WERI-Rb-1 (cell line): ENCODE results near the gene CPNE5.

Experiments used
- DNase-seq: peaks from one replicate; pipeline ENCODE4 v3.0.0-alpha.2; 2020
- H3K27ac ChIP-seq: fragments of 250-450 bp; sonication (Bioruptor Pico); 2 replicates; pipeline ENCODE4 v1.5.1; 2020; ENCODE audit warnings: mild to moderate bottlenecking, moderate library complexity
- H3K27me3 ChIP-seq: fragments of 250-450 bp; sonication (Bioruptor Pico); 2 replicates; pipeline ENCODE4 v1.5.1; 2021; ENCODE audit warnings: mild to moderate bottlenecking, low read depth, moderate library complexity; ENCODE audit not compliant: insufficient read depth, severe bottlenecking
- H3K36me3 ChIP-seq: fragments of 250-450 bp; sonication (Bioruptor Pico); 2 replicates; pipeline ENCODE4 v1.5.1; 2020; ENCODE audit warnings: mild to moderate bottlenecking, moderate library complexity
- H3K4me3 ChIP-seq: 2 replicates; pipeline ENCODE4 v1.5.1; 2011; ENCODE audit warnings: low read depth, mild to moderate bottlenecking, control low read depth, low read length
- H3K9me3 ChIP-seq: fragments of 250-450 bp; sonication (Bioruptor Pico); 2 replicates; pipeline ENCODE4 v1.5.1; 2021; ENCODE audit warnings: mild to moderate bottlenecking, moderate library complexity; ENCODE audit not compliant: severe bottlenecking
- TF ChIP-seq, protein P1 (sequence below): IDR thresholded peaks from 2 replicates; pipeline ENCODE4 v1.5.1; 2011; ENCODE audit warnings: low read depth, mild to moderate bottlenecking, control low read depth, inconsistent platforms, low read length

Gene CPNE5

DNA sequence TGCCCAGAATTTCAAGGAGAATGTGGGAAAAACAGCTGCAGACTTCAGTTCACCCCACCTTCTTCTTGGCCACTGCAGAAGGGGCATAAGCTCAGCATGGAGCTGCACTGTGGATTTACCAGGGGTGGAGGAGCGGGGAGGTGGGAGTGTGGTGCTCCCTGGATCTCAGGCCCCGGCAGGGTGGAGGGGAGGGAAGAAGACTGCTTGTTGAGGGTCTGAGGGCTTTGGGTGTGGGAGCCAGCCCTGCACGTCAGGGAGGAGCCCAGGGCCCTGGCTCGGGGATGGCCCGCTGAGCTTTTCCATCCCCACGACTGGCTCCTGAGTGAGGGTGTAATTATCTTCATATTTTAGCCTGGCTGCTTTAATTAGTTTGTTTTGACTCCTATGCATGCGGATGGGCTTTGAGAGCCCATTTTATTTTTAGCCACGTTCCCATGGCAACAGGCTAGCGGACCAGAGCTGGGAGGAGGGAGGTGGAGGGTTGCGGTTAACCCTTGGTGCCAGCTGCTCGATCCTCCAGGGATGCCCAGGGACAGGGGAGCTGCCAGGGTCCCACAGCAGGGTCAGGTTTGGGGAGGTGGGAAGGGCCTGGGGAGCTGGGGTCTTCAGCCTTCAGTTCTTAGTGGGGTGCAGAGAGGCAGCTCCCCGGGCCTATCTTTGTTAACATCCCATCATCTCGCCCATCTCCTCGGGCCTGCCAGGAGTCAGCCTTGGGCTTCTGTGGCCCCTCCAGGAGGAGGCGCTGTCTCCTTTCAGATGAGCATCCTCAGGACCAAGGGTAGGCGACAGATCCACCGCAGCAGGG lies 73.4 kb downstream of the CPNE5 start:
- H3K9me3 ChIP-seq = no peaks in the 10 kb centered on the region
- no peaks in the 10 kb centered on the region for H3K36me3 ChIP-seq
- TF ChIP-seq, protein P1, sequence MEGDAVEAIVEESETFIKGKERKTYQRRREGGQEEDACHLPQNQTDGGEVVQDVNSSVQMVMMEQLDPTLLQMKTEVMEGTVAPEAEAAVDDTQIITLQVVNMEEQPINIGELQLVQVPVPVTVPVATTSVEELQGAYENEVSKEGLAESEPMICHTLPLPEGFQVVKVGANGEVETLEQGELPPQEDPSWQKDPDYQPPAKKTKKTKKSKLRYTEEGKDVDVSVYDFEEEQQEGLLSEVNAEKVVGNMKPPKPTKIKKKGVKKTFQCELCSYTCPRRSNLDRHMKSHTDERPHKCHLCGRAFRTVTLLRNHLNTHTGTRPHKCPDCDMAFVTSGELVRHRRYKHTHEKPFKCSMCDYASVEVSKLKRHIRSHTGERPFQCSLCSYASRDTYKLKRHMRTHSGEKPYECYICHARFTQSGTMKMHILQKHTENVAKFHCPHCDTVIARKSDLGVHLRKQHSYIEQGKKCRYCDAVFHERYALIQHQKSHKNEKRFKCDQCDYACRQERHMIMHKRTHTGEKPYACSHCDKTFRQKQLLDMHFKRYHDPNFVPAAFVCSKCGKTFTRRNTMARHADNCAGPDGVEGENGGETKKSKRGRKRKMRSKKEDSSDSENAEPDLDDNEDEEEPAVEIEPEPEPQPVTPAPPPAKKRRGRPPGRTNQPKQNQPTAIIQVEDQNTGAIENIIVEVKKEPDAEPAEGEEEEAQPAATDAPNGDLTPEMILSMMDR = peak; percentile 99
- DNase-seq = peak; percentile 95
- no peaks in the 10 kb centered on the region for H3K27me3 ChIP-seq
- H3K4me3 ChIP-seq = no peak overlapping the region
- H3K27ac ChIP-seq = no peak overlapping the region

DNA sequence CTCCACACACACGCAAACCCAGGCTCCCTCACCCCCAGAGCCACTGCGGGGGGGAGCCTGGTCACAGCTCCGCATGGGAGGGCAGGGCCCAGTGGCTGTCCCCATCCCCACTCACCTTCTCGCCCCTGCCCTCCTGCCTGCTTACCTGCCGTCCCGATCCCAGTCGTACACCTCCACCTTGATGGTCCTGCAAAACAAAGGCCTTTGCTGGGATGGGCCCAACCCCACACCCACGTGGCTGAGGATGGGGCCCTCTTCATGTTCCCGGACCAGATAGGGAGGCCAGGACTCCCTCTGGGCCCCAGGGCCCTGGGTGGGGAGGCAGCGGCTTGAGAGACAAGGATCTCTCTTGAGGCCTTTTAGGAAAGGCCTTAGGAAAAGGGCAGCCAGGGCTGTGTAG lies 74.1 kb downstream of the CPNE5 start:
- Histone ChIP-seq H3K9me3 (no peaks in the 10 kb centered on the region), H3K4me3 (no peak overlapping the region), H3K36me3 (no peaks in the 10 kb centered on the region), H3K27ac (no peak overlapping the region), H3K27me3 (no peaks in the 10 kb centered on the region)
- TF ChIP-seq, protein P1 = no peak
- no peak for DNase-seq

DNA sequence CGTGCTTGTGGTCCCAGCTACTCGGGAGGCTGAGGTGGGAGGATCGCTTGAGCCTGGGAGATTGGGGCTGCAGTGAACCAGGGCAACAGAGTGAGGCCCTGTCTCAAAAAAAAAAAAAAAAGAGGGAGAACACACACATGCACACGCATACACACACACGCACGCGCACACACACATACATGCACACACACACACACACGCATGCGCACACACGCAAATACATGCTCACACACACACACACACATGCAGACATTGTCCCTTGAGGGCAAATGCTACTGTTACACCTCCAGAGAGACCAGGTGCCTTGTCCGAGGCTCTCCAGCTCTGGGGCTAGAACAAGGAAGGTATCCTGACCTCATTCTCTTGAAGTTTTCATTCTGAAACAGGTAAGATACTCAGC lies 77.1 kb downstream of the CPNE5 start:
- H3K36me3 ChIP-seq = no peaks in the 10 kb centered on the region
- H3K9me3 ChIP-seq = no peaks in the 10 kb centered on the region
- no peak overlapping the region for H3K4me3 ChIP-seq
- no peak overlapping the region for H3K27ac ChIP-seq
- no peaks in the 10 kb centered on the region for H3K27me3 ChIP-seq
- TF ChIP-seq, protein P1 = no peak
- DNase-seq = no peak

DNA sequence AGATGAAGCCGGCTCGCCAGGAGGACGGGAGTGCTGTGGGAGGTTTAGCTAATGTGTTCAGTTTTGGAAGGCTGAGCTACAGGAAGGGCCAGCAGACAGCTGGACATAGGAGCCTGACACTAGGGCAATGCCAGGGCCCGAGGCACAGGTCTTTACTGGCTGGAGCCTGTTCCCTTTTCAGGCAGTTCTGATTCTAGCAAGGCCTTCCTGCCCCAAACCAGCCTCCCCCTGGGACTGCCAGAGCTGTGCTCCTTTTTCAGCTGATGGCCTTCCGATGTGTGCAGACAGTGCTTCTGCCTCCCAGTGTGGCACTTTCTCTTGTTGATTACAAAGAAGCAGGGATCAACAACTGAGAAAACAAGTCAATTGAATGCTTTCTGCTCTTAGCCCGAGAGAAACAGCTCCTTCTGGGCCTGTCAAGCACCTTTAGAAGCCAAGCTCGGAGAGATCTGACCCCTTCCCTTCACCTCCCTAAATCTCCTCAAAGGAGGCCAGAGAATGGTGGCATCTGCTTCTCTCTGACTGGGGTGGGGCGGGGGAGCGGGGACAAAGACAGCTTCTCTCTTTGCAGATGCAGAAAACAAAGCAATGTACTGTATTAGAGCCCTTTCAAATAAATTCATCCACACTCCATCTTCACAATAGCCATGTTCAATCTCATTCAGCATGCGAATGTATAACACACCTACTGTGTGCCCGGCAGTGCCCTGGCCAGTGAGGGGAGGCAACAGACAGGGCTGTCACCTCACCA lies 78.4 kb downstream of the CPNE5 start:
- DNase-seq = no peak
- H3K27ac ChIP-seq = no peak overlapping the region
- H3K4me3 ChIP-seq = no peak overlapping the region
- H3K9me3 ChIP-seq = no peaks in the 10 kb centered on the region
- TF ChIP-seq, protein P1 = no peak
- no peaks in the 10 kb centered on the region for H3K36me3 ChIP-seq
- H3K27me3 ChIP-seq = no peaks in the 10 kb centered on the region

DNA sequence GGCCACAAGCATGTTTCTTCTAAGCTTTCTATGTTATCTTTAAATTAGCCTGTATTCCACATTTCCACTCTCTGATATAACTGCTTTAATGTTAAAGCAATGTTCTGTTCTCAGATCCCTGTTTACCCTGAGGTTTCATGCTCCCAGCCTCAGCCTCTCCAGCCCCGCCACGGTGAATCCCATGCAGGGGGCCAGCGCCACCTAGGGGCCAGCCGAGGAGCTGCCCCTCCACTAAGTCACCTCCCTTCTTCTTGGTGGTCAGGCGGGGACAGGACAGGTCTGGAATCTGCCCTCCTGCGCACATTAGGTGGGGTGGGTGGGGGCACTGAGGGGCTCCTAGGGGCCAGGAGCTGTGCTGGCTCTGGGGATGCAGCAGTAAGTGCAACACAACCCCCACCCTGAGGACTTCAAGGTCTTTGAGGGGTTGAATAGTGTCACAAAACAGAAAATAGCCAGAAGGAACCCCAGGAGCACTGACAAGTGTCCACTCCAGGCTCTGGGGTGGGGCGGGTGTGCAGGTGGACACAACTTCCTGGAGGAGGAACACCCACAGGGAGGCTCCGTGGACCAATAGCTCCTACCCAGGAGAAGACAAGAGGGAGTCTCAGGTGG lies 80.0 kb downstream of the CPNE5 start:
- Histone ChIP-seq H3K27me3 (no peaks in the 10 kb centered on the region), H3K4me3 (no peak overlapping the region), H3K27ac (no peak overlapping the region), H3K36me3 (no peaks in the 10 kb centered on the region), H3K9me3 (no peaks in the 10 kb centered on the region)
- TF ChIP-seq, protein P1 = peak; percentile 98
- peak; percentile 93 for DNase-seq
